Measurements from ENCODE around the gene CGB7. TPM values are rescaled to one million over a fixed set of nuclear protein-coding genes. Genes with fewer than 3 reads are reported as not detected.

Gene CGB7
- total and polyA plus RNA-seq, 9 of the 15 experiments (the other 6 are each of a cell fraction or from before 2014, with no cell fraction given) = not detected

DNA sequence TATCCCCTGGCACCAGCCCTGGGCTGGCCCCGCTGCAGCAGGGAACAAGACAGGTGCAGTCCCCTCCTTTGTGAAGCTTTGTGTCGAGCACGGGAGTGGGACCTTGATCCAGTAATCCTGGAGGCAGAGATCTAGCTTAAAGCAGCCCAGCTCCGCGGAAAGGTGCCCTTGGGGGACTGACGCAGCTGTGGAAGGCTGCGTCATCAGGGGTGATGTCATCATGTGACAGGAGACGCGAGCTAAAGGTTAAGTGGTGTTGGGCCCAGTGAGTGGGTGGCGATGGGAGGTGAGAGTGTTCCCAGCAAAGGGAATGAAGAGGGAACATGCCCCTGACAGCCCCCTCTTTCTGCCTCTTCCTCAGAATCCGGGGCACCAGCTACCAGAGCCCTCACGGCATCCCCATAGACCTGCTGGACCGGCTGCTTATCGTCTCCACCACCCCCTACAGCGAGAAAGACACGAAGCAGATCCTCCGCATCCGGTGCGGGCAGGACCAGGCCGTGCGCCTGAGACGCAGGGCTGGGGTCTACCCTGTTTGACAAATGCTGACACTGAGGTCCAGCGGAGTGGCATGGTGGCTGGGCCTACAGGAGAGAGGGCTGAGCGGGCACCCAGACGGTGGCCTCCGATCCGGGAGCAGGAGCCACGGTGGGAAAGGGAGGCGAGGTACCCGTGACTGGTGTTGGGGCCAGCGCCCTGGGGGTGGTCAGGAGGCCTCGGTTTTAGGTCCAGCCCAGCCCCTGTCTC lies 43.3 kb downstream of the CGB7 start (continued):
- TF ChIP-seq, protein P1, sequence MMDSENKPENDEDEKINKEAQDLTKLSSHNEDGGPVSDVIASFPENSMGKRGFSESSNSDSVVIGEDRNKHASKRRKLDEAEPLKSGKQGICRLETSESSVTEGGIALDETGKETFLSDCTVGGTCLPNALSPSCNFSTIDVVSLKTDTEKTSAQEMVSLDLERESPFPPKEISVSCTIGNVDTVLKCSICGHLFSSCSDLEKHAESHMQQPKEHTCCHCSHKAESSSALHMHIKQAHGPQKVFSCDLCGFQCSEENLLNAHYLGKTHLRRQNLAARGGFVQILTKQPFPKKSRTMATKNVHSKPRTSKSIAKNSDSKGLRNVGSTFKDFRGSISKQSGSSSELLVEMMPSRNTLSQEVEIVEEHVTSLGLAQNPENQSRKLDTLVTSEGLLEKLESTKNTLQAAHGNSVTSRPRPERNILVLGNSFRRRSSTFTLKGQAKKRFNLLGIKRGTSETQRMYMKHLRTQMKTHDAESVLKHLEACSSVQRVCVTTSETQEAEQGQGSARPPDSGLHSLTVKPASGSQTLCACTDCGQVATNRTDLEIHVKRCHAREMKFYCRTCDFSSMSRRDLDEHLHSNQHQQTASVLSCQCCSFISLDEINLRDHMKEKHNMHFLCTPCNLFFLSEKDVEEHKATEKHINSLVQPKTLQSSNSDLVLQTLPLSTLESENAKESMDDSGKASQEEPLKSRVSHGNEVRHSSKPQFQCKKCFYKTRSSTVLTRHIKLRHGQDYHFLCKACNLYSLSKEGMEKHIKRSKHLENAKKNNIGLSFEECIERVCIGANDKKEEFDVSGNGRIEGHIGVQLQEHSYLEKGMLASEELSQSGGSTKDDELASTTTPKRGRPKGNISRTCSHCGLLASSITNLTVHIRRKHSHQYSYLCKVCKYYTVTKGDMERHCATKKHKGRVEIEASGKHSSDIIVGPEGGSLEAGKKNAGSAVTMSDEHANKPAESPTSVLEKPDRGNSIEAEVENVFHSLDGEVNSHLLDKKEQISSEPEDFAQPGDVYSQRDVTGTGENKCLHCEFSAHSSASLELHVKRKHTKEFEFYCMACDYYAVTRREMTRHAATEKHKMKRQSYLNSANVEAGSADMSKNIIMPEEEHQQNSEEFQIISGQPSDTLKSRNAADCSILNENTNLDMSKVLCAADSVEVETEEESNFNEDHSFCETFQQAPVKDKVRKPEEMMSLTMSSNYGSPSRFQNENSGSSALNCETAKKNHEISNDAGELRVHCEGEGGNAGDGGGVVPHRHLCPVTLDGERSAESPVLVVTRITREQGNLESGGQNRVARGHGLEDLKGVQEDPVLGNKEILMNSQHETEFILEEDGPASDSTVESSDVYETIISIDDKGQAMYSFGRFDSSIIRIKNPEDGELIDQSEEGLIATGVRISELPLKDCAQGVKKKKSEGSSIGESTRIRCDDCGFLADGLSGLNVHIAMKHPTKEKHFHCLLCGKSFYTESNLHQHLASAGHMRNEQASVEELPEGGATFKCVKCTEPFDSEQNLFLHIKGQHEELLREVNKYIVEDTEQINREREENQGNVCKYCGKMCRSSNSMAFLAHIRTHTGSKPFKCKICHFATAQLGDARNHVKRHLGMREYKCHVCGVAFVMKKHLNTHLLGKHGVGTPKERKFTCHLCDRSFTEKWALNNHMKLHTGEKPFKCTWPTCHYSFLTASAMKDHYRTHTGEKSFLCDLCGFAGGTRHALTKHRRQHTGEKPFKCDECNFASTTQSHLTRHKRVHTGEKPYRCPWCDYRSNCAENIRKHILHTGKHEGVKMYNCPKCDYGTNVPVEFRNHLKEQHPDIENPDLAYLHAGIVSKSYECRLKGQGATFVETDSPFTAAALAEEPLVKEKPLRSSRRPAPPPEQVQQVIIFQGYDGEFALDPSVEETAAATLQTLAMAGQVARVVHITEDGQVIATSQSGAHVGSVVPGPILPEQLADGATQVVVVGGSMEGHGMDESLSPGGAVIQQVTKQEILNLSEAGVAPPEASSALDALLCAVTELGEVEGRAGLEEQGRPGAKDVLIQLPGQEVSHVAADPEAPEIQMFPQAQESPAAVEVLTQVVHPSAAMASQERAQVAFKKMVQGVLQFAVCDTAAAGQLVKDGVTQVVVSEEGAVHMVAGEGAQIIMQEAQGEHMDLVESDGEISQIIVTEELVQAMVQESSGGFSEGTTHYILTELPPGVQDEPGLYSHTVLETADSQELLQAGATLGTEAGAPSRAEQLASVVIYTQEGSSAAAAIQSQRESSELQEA (IDR thresholded peaks at IDR 0.05; ENCODE audit: low read depth) = no peak
- TF ChIP-seq ZZZ3 (IDR thresholded peaks at IDR 0.05) = no peak
- TF ChIP-seq ZNF639 (CRISPR knock-in tag; conservative IDR thresholded peaks at IDR 0.05 in 1 of 2, IDR thresholded peaks at IDR 0.05 in 1 of 2) = no peak
- no peak for TF ChIP-seq CHD1 (IDR thresholded peaks at IDR 0.05; ENCODE audit: low read length)
- TF ChIP-seq NR2C2 (CRISPR knock-in tag; IDR thresholded peaks at IDR 0.05) = no peak
- TF ChIP-seq NR2C2 (tag; IDR thresholded peaks at IDR 0.05) = 0 out of 2 replicates have a peak, but pooled peaks have one; percentile 29
- TF ChIP-seq HINFP (tag; conservative IDR thresholded peaks at IDR 0.05; ENCODE audit: low read depth) = no peak
- TF ChIP-seq BCOR (IDR thresholded peaks at IDR 0.05) = no peak
- TF ChIP-seq, protein P2, sequence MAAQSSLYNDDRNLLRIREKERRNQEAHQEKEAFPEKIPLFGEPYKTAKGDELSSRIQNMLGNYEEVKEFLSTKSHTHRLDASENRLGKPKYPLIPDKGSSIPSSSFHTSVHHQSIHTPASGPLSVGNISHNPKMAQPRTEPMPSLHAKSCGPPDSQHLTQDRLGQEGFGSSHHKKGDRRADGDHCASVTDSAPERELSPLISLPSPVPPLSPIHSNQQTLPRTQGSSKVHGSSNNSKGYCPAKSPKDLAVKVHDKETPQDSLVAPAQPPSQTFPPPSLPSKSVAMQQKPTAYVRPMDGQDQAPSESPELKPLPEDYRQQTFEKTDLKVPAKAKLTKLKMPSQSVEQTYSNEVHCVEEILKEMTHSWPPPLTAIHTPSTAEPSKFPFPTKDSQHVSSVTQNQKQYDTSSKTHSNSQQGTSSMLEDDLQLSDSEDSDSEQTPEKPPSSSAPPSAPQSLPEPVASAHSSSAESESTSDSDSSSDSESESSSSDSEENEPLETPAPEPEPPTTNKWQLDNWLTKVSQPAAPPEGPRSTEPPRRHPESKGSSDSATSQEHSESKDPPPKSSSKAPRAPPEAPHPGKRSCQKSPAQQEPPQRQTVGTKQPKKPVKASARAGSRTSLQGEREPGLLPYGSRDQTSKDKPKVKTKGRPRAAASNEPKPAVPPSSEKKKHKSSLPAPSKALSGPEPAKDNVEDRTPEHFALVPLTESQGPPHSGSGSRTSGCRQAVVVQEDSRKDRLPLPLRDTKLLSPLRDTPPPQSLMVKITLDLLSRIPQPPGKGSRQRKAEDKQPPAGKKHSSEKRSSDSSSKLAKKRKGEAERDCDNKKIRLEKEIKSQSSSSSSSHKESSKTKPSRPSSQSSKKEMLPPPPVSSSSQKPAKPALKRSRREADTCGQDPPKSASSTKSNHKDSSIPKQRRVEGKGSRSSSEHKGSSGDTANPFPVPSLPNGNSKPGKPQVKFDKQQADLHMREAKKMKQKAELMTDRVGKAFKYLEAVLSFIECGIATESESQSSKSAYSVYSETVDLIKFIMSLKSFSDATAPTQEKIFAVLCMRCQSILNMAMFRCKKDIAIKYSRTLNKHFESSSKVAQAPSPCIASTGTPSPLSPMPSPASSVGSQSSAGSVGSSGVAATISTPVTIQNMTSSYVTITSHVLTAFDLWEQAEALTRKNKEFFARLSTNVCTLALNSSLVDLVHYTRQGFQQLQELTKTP (IDR thresholded peaks at IDR 0.05; ENCODE audit: low read depth in 1 of 2, partially characterized antibody in 2 of 2) = no peak
- TF ChIP-seq ZNF76 (CRISPR knock-in tag; IDR thresholded peaks at IDR 0.05; ENCODE audit: borderline replicate concordance) = no peak
- TF ChIP-seq ELF2 (CRISPR knock-in tag; IDR thresholded peaks at IDR 0.05) = no peak
